ENCODE results near the gene AGO3. TPM values are rescaled to one million over a fixed set of nuclear protein-coding genes. Genes with fewer than 3 reads are reported as not detected.

Gene AGO3
- total RNA-seq (25.9 TPM), polyA plus RNA-seq (ENCODE audit: insufficient read depth in 1 of 8, insufficient read length in 8 of 8, low replicate concordance in 1 of 8) (10 to 100 TPM in 2 of 8 donors, 1 to 10 TPM in 6; 5.6 to 12.3 (median 9.3) TPM)
- long read RNA-seq, donor 1 = 0 reads
- long read RNA-seq, donor 2, full-length matches to known transcripts = 1 of 1 reads
- long read RNA-seq, donor 2, partial matches to known transcripts = 0 of 1 reads
- long read RNA-seq, donor 2, other reads (novel, unspliced or antisense) = 0 of 1 reads
- long read RNA-seq, donor 3, full-length matches to known transcripts = 1 of 1 reads
- long read RNA-seq, donor 3, partial matches to known transcripts = 0 of 1 reads
- long read RNA-seq, donor 3, other reads (novel, unspliced or antisense) = 0 of 1 reads
- long read RNA-seq, donor 4 = 0 reads
- long read RNA-seq, donor 5, full-length matches to known transcripts = 1 of 1 reads
- long read RNA-seq, donor 5, partial matches to known transcripts = 0 of 1 reads
- long read RNA-seq, donor 5, other reads (novel, unspliced or antisense) = 0 of 1 reads
- long read RNA-seq, donor 6 = 0 reads
- long read RNA-seq, donor 7, full-length matches to known transcripts = 1 of 1 reads
- long read RNA-seq, donor 7, partial matches to known transcripts = 0 of 1 reads
- long read RNA-seq, donor 7, other reads (novel, unspliced or antisense) = 0 of 1 reads
- long read RNA-seq, donor 8 = 0 reads
- long read RNA-seq, donor 9 = 0 reads
- long read RNA-seq, donor 10, full-length matches to known transcripts = 2 of 2 reads
- long read RNA-seq, donor 10, partial matches to known transcripts = 0 of 2 reads
- long read RNA-seq, donor 10, other reads (novel, unspliced or antisense) = 0 of 2 reads
- long read RNA-seq, donor 11 = 0 reads

DNA sequence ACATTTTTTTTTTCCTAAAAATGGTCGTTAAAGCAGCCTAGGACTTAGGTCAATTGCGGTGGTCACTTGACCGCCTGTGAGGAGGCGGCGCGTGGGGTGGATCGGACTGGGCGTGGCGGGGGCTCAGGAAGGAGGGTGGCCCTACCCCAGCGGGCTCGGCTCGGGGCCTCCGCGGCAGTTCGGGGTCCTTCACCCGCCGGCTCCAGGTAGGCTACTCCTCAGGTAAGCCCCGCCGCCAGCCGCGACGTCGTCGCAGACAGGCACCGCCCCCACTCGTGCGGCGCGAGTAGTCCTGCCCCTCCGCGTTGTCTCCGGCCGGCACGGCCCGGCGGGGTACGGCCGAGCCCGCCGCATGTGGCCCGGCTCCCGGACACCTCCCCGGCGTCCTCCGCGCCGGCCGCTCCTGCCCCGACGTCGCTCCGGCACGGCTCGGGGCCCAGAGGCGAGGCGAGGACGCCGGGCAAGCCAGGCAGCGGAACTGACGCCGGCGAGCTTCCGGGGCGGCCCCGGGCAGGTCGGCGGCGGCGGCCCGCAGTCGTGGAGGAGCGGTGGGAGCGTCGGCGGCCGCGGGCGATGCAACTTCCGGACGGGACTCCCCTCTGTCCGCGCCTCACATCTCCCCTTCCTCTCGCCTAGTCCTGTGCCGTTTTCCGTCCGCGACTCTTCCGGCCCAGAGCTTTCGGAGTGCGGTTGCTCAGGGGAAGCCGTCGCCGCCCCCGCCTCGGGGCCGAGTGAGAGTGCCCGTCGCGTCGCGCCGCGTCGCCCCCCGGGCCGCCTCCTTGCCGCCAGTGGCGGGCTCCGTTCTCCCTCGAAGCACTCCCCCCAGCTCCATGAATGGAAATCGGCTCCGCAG lies at the start of gene AGO3:
AGO3 (plus strand) TSS at position 513 of the 853 bp plus-strand sequence; CDS start at position 835, 322 bp downstream.
- Histone ChIP-seq H3K27me3 (ENCODE audit: control insufficient read depth, insufficient read depth, low read length) (no peaks in the 10 kb centered on the region), H3K36me3 (ENCODE audit: control insufficient read depth, insufficient read depth, low read length) (no peaks in the 10 kb centered on the region), H3K4me1 (ENCODE audit: control insufficient read depth, insufficient read depth, low read length) (no peaks in the 10 kb centered on the region), H3K27ac (ENCODE audit: low read length) (peak within 1 kb of the TSS; percentile 97), H3K9me3 (replicated peaks; ENCODE audit: control insufficient read depth, low read depth, low read length) (no peaks in the 10 kb centered on the region), H3K4me3 (ENCODE audit: low read length) (peak within 1 kb of the TSS; percentile 84)
- under 1% methylated on average over 108 of the region's 112 CpGs for WGBS (ENCODE audit: insufficient coverage)
- DNase-seq = peak; percentile 92

DNA sequence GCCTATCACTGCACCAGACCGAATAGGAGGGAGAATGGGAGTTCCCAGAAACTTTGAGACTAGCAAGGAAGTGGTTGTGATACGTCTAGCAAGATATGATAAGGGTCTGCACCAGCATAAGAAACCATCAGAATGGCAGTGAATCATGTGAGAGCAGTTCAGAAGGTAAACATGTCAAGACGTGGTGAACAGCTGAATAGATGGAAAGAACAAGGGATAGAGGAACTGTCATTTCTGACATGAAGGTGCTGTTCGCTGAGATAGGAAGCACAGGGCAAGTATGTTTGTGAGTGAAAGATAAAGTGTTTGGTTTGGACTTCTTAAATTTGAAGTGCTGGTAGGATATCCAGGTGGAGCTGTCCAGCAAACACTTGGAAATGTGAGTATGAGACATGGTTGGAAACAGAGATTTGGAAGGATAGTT lies 49.0 kb upstream of the AGO3 start:
- no peak for DNase-seq
- Histone ChIP-seq H3K27me3 (ENCODE audit: control insufficient read depth, insufficient read depth, low read length) (no peaks in the 10 kb centered on the region), H3K4me3 (ENCODE audit: low read length) (no peak overlapping the region), H3K36me3 (ENCODE audit: control insufficient read depth, insufficient read depth, low read length) (no peaks in the 10 kb centered on the region), H3K4me1 (ENCODE audit: control insufficient read depth, insufficient read depth, low read length) (peaks cover 22% of the 10 kb centered on the region), H3K27ac (ENCODE audit: low read length) (no peak overlapping the region), H3K9me3 (replicated peaks; ENCODE audit: control insufficient read depth, low read depth, low read length) (no peaks in the 10 kb centered on the region)
- 73% methylated on average over 4 of the region's 4 CpGs for WGBS (ENCODE audit: insufficient coverage)

- no peak for DNase-seq
- Histone ChIP-seq H3K4me3 (ENCODE audit: low read length) (no peak overlapping the region), H3K36me3 (ENCODE audit: control insufficient read depth, insufficient read depth, low read length) (no peaks in the 10 kb centered on the region), H3K4me1 (ENCODE audit: control insufficient read depth, insufficient read depth, low read length) (peaks cover 28% of the 10 kb centered on the region), H3K27me3 (ENCODE audit: control insufficient read depth, insufficient read depth, low read length) (no peaks in the 10 kb centered on the region), H3K9me3 (replicated peaks; ENCODE audit: control insufficient read depth, low read depth, low read length) (no peaks in the 10 kb centered on the region), H3K27ac (ENCODE audit: low read length) (no peak overlapping the region)
- 51% methylated on average over 16 of the region's 16 CpGs for WGBS (ENCODE audit: insufficient coverage)
Observed at GRCh38 chr1:35882586-35882944, 48.3 kb upstream of the AGO3 start.

- WGBS (ENCODE audit: insufficient coverage) = 2% methylated on average over 57 of the region's 58 CpGs
- H3K4me1 ChIP-seq (ENCODE audit: control insufficient read depth, insufficient read depth, low read length) = peaks cover 28% of the 10 kb centered on the region
- H3K36me3 ChIP-seq (ENCODE audit: control insufficient read depth, insufficient read depth, low read length) = no peaks in the 10 kb centered on the region
- H3K27me3 ChIP-seq (ENCODE audit: control insufficient read depth, insufficient read depth, low read length) = no peaks in the 10 kb centered on the region
- peak within 1 kb of the TSS; percentile 76 for H3K27ac ChIP-seq (ENCODE audit: low read length)
- DNase-seq = peak; percentile 97
- H3K9me3 ChIP-seq (replicated peaks; ENCODE audit: control insufficient read depth, low read depth, low read length) = no peaks in the 10 kb centered on the region
- H3K4me3 ChIP-seq (ENCODE audit: low read length) = peak within 1 kb of the TSS; percentile 99
Observed at GRCh38 chr1:35882945-35883634, 47.8 kb upstream of the AGO3 start, which contains the start of gene AGO1. TSS of gene AGO1 (plus strand) at chr1:35883209. CDS start at chr1:35883422, 213 bp downstream.

- Histone ChIP-seq H3K9me3 (replicated peaks; ENCODE audit: control insufficient read depth, low read depth, low read length) (no peaks in the 10 kb centered on the region), H3K27me3 (ENCODE audit: control insufficient read depth, insufficient read depth, low read length) (no peaks in the 10 kb centered on the region), H3K36me3 (ENCODE audit: control insufficient read depth, insufficient read depth, low read length) (peaks cover 4% of the 10 kb centered on the region), H3K4me1 (ENCODE audit: control insufficient read depth, insufficient read depth, low read length) (peaks cover 28% of the 10 kb centered on the region), H3K4me3 (ENCODE audit: low read length) (peak overlapping the region; percentile 99), H3K27ac (ENCODE audit: low read length) (peak overlapping the region; percentile 76)
- peak; percentile 58 for DNase-seq
- WGBS (ENCODE audit: insufficient coverage) = 1% methylated on average over 17 of the region's 29 CpGs
Observed at GRCh38 chr1:35883635-35884101, 47.2 kb upstream of the AGO3 start.

GRCh38 chr1:35884934-35885333 lies 46.0 kb upstream of the AGO3 start:
- Histone ChIP-seq H3K4me3 (ENCODE audit: low read length) (no peak overlapping the region), H3K27me3 (ENCODE audit: control insufficient read depth, insufficient read depth, low read length) (no peaks in the 10 kb centered on the region), H3K9me3 (replicated peaks; ENCODE audit: control insufficient read depth, low read depth, low read length) (no peaks in the 10 kb centered on the region), H3K4me1 (ENCODE audit: control insufficient read depth, insufficient read depth, low read length) (peaks cover 28% of the 10 kb centered on the region), H3K27ac (ENCODE audit: low read length) (no peak overlapping the region), H3K36me3 (ENCODE audit: control insufficient read depth, insufficient read depth, low read length) (peaks cover 7% of the 10 kb centered on the region)
- no peak for DNase-seq
- no CpG with 5 or more reads among the region's 2 CpGs for WGBS (ENCODE audit: insufficient coverage)

DNA sequence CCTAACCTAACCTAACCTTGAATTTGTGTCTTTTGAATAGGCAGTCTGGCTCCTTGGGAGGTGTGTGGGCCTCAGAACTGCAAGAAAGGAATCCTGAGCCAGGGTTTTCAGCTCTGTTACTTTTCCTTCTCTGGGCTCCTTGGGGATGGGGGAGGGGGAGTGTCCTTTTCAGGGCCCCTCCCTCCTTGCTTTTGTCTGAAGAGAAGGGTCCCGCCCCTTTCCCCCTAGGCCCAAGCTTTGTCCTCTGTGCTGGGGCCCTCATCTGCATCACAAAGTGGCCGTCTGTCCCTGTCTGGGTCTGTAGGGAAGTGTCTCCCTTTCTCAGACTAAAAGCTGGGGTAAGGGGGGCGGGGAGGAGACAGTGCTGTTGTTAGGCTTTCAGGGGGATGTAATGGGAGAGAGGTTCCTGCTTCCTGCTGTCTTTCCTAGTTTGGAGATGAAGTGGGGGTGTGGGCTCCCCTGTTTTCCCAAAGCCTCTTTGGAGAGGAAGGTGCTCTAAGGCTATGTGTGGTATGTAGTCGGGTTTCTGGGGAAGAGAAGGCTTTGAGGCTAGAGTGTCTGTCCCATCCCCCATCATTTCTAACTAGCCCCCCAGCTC lies 44.8 kb upstream of the AGO3 start:
- no CpG with 5 or more reads among the region's 4 CpGs for WGBS (ENCODE audit: insufficient coverage)
- peak; percentile 32 for DNase-seq
- Histone ChIP-seq H3K4me1 (ENCODE audit: control insufficient read depth, insufficient read depth, low read length) (peaks cover 28% of the 10 kb centered on the region), H3K27ac (ENCODE audit: low read length) (no peak overlapping the region), H3K4me3 (ENCODE audit: low read length) (no peak overlapping the region), H3K36me3 (ENCODE audit: control insufficient read depth, insufficient read depth, low read length) (peaks cover 7% of the 10 kb centered on the region), H3K9me3 (replicated peaks; ENCODE audit: control insufficient read depth, low read depth, low read length) (no peaks in the 10 kb centered on the region), H3K27me3 (ENCODE audit: control insufficient read depth, insufficient read depth, low read length) (no peaks in the 10 kb centered on the region)

GRCh38 chr1:35886577-35887431 lies 44.1 kb upstream of the AGO3 start:
- Histone ChIP-seq H3K27ac (ENCODE audit: low read length) (no peak overlapping the region), H3K9me3 (replicated peaks; ENCODE audit: control insufficient read depth, low read depth, low read length) (no peaks in the 10 kb centered on the region), H3K27me3 (ENCODE audit: control insufficient read depth, insufficient read depth, low read length) (no peaks in the 10 kb centered on the region), H3K36me3 (ENCODE audit: control insufficient read depth, insufficient read depth, low read length) (peaks cover 7% of the 10 kb centered on the region), H3K4me3 (ENCODE audit: low read length) (no peak overlapping the region), H3K4me1 (ENCODE audit: control insufficient read depth, insufficient read depth, low read length) (peaks cover 28% of the 10 kb centered on the region)
- WGBS (ENCODE audit: insufficient coverage) = 0% methylated on average over 1 of the region's 3 CpGs
- DNase-seq = no peak
